GM12891 (cell line): ENCODE data around the gene FIG4.
"Not testable (repeated sequence)": the region's sequence is repeated elsewhere in the genome, so short reads cannot be mapped to it uniquely, and the experiment has no call there.

Experiments
- POLR2A ChIP-seq: IDR thresholded peaks from 2 replicates; pipeline ENCODE4 v1.6.1; 2011; ENCODE audit warnings: low read depth, low read length, control low read depth
- POLR2AphosphoS5 ChIP-seq: IDR thresholded peaks from 2 replicates; pipeline ENCODE4 v1.6.1; 2011; ENCODE audit warnings: low read depth, low read length, control low read depth
- POU2F2 ChIP-seq: IDR thresholded peaks from 2 replicates; pipeline ENCODE4 v1.6.1; 2011; ENCODE audit warnings: low read depth, mild to moderate bottlenecking, control low read depth, low read length, moderate library complexity
- SPI1 ChIP-seq: IDR thresholded peaks from 2 replicates; pipeline ENCODE4 v1.6.1; 2011; ENCODE audit warnings: low read depth, low read length, control low read depth
- TAF1 ChIP-seq: IDR thresholded peaks from 2 replicates; pipeline ENCODE4 v1.6.1; 2011; ENCODE audit warnings: low read depth, low read length, control low read depth

DNA sequence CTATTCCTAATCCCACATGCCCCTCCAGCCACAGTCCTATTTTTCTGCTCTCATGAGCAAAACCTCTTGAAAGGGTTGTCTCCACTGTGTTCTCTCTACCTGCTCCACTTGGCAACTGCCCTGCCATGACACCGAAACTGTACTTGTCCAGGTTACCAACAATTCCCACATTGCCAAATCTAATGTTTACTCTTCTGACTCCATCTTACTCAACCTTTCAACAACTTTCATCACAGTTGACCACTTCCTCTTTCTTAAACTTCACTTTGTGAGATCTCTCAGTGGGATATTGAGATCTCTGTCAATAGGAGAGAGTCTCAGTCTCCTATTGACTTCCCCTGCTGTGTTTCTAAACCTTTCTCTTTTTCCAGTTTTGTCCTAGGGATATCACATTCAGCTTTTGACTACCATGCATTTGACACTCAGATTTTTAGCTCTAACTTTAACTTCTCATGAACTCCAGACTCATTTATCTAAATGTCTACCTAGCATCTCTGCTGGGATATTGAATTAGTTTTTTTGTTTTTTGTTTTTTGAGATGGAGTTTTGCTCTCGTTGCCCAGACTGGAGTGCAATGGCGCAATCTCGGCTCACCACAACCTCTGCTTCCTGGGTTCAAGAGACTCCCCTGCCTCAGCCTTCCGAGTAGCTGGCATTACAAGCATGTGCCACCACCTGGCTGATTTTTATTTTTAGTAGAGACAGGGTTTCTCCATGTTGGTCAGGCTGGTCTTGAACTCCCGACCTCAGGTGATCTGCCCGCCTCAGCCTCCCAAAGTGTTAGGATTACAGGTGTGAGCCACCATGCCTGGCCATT lies 81.1 kb downstream of the FIG4 start:
- not testable (repeated sequence) for TF ChIP-seq POLR2A, POLR2AphosphoS5, TAF1, POU2F2
- TF ChIP-seq SPI1: peak; percentile 92
